HepG2 (cell line): Measurements from ENCODE around the gene TGFA. TPM values are rescaled to one million over a fixed set of nuclear protein-coding genes. Genes with fewer than 3 reads are reported as not detected.
A peak's percentile ranks its signal among the peaks of the same experiment; 100 is the strongest.

Source experiments
- ATM ChIP-seq: fragments of 450-650 bp; IDR thresholded peaks from 2 replicates; pipeline ENCODE4 v1.7.1; 2017; ENCODE audit warnings: mild to moderate bottlenecking, borderline replicate concordance
- DPF2 ChIP-seq: sonication (generic); formaldehyde crosslinking; IDR thresholded peaks from 2 replicates; pipeline ENCODE4 v1.4.0; 2020; ENCODE audit warnings: mild to moderate bottlenecking, low read depth, missing genetic modification reagents, borderline replicate concordance
- KMT2A ChIP-seq: sonication (generic); formaldehyde crosslinking; IDR thresholded peaks from 2 replicates; pipeline ENCODE4 v1.4.0; 2020; ENCODE audit warnings: missing genetic modification reagents
- MED8 ChIP-seq: sonication (generic); formaldehyde crosslinking; IDR thresholded peaks from 2 replicates; pipeline ENCODE4 v1.8.1; 2023; ENCODE audit warnings: mild to moderate bottlenecking, missing genetic modification reagents; ENCODE audit not compliant: insufficient replicate concordance
- RARG ChIP-seq: sonication (generic); formaldehyde crosslinking; IDR thresholded peaks from 2 replicates; pipeline ENCODE4 v1.4.0; 2020; ENCODE audit warnings: low read depth, mild to moderate bottlenecking, missing genetic modification reagents
- THYN1 ChIP-seq: sonication (generic); formaldehyde crosslinking; IDR thresholded peaks from 2 replicates; pipeline ENCODE4 v1.8.1; 2023; ENCODE audit warnings: low read depth, mild to moderate bottlenecking, moderate library complexity, missing genetic modification reagents, borderline replicate concordance
- TSC22D2 ChIP-seq: sonication (generic); formaldehyde crosslinking; IDR thresholded peaks from 2 replicates; pipeline ENCODE4 v1.5.1; 2020; ENCODE audit warnings: missing genetic modification reagents, mild to moderate bottlenecking, borderline replicate concordance
- ZNF124 ChIP-seq: sonication (generic); formaldehyde crosslinking; IDR thresholded peaks from 2 replicates; pipeline ENCODE4 v1.4.0; 2020; ENCODE audit warnings: missing genetic modification reagents
- ZNF430 ChIP-seq: sonication (generic); formaldehyde crosslinking; IDR thresholded peaks from 2 replicates; pipeline ENCODE4 v1.9.0; 2021; ENCODE audit warnings: mild to moderate bottlenecking, missing genetic modification reagents
- ZNF781 ChIP-seq: sonication (generic); formaldehyde crosslinking; IDR thresholded peaks from 2 replicates; pipeline ENCODE4 v1.5.1; 2020; ENCODE audit warnings: borderline replicate concordance, mild to moderate bottlenecking, missing genetic modification reagents; ENCODE audit errors: not compliant biosample characterization
- polyA plus RNA-seq, 8 experiments: library from polyadenylated mRNA; depleted of rRNA in 3 of 8; stranded (reverse) in 7 of 8; unstranded in 1 of 8; fragments of >200 nt; fragmentation: Illumina TruSeq in 4 of 8; extraction: Trizol in 4 of 8; gene quantifications; 2 replicates each; pipeline versions ENCODE4 v1.2.1 to v1.2.3, GENCODE V29; 2011 to 2016; ENCODE audit warnings: low read depth in 4 of 8, missing spikeins in 1 of 8, mixed read lengths in 1 of 8; ENCODE audit not compliant: insufficient read depth in 1 of 8
- total RNA-seq, 5 experiments: library from RNA; depleted of rRNA; stranded (reverse); fragments of >200 nt; fragmentation: Illumina TruSeq; extraction: Trizol; gene quantifications; 2 replicates each; pipeline ENCODE4 v1.2.3, GENCODE V29; 2016; ENCODE audit warnings: low read depth in 1 of 5
- TF ChIP-seq, protein P1 (sequence below): sonication (generic); formaldehyde crosslinking; IDR thresholded peaks from 2 replicates; pipeline ENCODE4 v1.8.0; 2023; ENCODE audit warnings: mild to moderate bottlenecking, missing genetic modification reagents
- TF ChIP-seq, protein P2 (sequence below): IDR thresholded peaks from 2 replicates; pipeline ENCODE4 v1.6.1; 2016; ENCODE audit warnings: missing compliant biosample characterization, missing genetic modification reagents, borderline replicate concordance
- TF ChIP-seq, protein P3 (sequence below): sonication (generic); formaldehyde crosslinking; IDR thresholded peaks from 2 replicates; pipeline ENCODE4 v1.5.0; 2020; ENCODE audit warnings: mild to moderate bottlenecking, missing genetic modification reagents, borderline replicate concordance
- TF ChIP-seq, protein P4 (sequence below): sonication (generic); formaldehyde crosslinking; IDR thresholded peaks from 2 replicates; pipeline ENCODE4 v1.4.0; 2020; ENCODE audit warnings: missing genetic modification reagents
- TF ChIP-seq, protein P5 (sequence below): sonication (generic); formaldehyde crosslinking; IDR thresholded peaks from 2 replicates; pipeline ENCODE4 v1.5.1; 2020; ENCODE audit warnings: missing genetic modification reagents, mild to moderate bottlenecking, borderline replicate concordance
- TF ChIP-seq, protein P6 (sequence below): sonication (generic); formaldehyde crosslinking; IDR thresholded peaks from 2 replicates; pipeline ENCODE4 v1.9.0; 2021; ENCODE audit warnings: missing genetic modification reagents, borderline replicate concordance

TGFA gene
- total and polyA plus RNA-seq, 2 of the 13 experiments (the other 11 are each of a cell fraction or from before 2014, with no cell fraction given), result 7.8 to 15.3 TPM

DNA sequence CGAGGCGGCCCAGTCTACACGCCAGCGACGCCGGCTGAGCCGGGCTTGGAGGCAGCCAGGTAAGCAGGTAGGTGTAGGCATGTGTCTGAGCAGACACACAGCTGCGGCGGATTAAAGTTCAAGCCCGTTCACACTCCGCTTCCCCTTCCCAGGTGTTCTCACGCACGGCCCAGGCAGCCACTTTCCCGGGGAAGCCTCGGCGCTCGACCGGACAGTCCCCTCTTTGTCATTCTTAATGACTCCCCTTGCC lies 367 bp downstream of the TGFA start (continued):
- TF ChIP-seq, protein P1, sequence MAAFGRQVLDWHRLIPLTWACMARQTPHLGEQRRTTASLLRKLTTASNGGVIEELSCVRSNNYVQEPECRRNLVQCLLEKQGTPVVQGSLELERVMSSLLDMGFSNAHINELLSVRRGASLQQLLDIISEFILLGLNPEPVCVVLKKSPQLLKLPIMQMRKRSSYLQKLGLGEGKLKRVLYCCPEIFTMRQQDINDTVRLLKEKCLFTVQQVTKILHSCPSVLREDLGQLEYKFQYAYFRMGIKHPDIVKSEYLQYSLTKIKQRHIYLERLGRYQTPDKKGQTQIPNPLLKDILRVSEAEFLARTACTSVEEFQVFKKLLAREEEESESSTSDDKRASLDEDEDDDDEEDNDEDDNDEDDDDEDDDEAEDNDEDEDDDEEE, result no peak
- TF ChIP-seq THYN1 (CRISPR knock-in tag) (0 out of 2 replicates have a peak, but pooled peaks have one; percentile 23), RARG (no peak), ATM (no peak), ZNF781 (CRISPR knock-in tag) (peak; percentile 67), DPF2 (CRISPR knock-in tag) (no peak), MED8 (CRISPR knock-in tag) (peak; percentile 58), ZNF430 (CRISPR knock-in tag) (peak; percentile 66; the same call in 1 of the 2 replicates), TSC22D2 (CRISPR knock-in tag) (no peak), ZNF124 (CRISPR knock-in tag) (no peak), KMT2A (CRISPR knock-in tag) (0 out of 2 replicates have a peak, but pooled peaks have one; percentile 49)
- TF ChIP-seq, protein P2, sequence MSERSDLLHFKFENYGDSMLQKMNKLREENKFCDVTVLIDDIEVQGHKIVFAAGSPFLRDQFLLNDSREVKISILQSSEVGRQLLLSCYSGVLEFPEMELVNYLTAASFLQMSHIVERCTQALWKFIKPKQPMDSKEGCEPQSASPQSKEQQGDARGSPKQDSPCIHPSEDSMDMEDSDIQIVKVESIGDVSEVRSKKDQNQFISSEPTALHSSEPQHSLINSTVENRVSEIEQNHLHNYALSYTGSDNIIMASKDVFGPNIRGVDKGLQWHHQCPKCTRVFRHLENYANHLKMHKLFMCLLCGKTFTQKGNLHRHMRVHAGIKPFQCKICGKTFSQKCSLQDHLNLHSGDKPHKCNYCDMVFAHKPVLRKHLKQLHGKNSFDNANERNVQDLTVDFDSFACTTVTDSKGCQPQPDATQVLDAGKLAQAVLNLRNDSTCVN (CRISPR knock-in tag), result no peak
- TF ChIP-seq, protein P3, sequence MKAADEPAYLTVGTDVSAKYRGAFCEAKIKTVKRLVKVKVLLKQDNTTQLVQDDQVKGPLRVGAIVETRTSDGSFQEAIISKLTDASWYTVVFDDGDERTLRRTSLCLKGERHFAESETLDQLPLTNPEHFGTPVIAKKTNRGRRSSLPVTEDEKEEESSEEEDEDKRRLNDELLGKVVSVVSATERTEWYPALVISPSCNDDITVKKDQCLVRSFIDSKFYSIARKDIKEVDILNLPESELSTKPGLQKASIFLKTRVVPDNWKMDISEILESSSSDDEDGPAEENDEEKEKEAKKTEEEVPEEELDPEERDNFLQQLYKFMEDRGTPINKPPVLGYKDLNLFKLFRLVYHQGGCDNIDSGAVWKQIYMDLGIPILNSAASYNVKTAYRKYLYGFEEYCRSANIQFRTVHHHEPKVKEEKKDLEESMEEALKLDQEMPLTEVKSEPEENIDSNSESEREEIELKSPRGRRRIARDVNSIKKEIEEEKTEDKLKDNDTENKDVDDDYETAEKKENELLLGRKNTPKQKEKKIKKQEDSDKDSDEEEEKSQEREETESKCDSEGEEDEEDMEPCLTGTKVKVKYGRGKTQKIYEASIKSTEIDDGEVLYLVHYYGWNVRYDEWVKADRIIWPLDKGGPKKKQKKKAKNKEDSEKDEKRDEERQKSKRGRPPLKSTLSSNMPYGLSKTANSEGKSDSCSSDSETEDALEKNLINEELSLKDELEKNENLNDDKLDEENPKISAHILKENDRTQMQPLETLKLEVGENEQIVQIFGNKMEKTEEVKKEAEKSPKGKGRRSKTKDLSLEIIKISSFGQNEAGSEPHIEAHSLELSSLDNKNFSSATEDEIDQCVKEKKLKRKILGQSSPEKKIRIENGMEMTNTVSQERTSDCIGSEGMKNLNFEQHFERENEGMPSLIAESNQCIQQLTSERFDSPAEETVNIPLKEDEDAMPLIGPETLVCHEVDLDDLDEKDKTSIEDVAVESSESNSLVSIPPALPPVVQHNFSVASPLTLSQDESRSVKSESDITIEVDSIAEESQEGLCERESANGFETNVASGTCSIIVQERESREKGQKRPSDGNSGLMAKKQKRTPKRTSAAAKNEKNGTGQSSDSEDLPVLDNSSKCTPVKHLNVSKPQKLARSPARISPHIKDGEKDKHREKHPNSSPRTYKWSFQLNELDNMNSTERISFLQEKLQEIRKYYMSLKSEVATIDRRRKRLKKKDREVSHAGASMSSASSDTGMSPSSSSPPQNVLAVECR, result no peak
- TF ChIP-seq, protein P4, sequence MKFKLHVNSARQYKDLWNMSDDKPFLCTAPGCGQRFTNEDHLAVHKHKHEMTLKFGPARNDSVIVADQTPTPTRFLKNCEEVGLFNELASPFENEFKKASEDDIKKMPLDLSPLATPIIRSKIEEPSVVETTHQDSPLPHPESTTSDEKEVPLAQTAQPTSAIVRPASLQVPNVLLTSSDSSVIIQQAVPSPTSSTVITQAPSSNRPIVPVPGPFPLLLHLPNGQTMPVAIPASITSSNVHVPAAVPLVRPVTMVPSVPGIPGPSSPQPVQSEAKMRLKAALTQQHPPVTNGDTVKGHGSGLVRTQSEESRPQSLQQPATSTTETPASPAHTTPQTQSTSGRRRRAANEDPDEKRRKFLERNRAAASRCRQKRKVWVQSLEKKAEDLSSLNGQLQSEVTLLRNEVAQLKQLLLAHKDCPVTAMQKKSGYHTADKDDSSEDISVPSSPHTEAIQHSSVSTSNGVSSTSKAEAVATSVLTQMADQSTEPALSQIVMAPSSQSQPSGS (CRISPR knock-in tag), result no peak
- TF ChIP-seq, protein P5, sequence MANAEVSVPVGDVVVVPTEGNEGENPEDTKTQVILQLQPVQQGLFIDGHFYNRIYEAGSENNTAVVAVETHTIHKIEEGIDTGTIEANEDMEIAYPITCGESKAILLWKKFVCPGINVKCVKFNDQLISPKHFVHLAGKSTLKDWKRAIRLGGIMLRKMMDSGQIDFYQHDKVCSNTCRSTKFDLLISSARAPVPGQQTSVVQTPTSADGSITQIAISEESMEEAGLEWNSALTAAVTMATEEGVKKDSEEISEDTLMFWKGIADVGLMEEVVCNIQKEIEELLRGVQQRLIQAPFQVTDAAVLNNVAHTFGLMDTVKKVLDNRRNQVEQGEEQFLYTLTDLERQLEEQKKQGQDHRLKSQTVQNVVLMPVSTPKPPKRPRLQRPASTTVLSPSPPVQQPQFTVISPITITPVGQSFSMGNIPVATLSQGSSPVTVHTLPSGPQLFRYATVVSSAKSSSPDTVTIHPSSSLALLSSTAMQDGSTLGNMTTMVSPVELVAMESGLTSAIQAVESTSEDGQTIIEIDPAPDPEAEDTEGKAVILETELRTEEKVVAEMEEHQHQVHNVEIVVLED (CRISPR knock-in tag), result no peak; the same call in 1 of the 2 replicates
- TF ChIP-seq, protein P6, sequence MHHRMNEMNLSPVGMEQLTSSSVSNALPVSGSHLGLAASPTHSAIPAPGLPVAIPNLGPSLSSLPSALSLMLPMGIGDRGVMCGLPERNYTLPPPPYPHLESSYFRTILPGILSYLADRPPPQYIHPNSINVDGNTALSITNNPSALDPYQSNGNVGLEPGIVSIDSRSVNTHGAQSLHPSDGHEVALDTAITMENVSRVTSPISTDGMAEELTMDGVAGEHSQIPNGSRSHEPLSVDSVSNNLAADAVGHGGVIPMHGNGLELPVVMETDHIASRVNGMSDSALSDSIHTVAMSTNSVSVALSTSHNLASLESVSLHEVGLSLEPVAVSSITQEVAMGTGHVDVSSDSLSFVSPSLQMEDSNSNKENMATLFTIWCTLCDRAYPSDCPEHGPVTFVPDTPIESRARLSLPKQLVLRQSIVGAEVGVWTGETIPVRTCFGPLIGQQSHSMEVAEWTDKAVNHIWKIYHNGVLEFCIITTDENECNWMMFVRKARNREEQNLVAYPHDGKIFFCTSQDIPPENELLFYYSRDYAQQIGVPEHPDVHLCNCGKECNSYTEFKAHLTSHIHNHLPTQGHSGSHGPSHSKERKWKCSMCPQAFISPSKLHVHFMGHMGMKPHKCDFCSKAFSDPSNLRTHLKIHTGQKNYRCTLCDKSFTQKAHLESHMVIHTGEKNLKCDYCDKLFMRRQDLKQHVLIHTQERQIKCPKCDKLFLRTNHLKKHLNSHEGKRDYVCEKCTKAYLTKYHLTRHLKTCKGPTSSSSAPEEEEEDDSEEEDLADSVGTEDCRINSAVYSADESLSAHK (CRISPR knock-in tag), result no peak; the same call in 1 of the 2 replicates
